Mesendoderm (in vitro differentiated cells): ENCODE results near the gene GPATCH4.

ENCODE experiments used
- DNase-seq: peaks from one replicate; pipeline ENCODE4 v3.0.0; 2013
- H2AK5ac ChIP-seq: 2 replicates; pipeline ENCODE4 v1.6.1; 2013; ENCODE audit warnings: low read length, inconsistent platforms
- H2BK120ac ChIP-seq: 2 replicates; pipeline ENCODE4 v1.6.1; 2013; ENCODE audit warnings: low read depth, mild to moderate bottlenecking, low read length, moderate library complexity, mixed read lengths
- H2BK15ac ChIP-seq: replicated peaks from 2 replicates; pipeline ENCODE4 v1.6.1; 2013; ENCODE audit warnings: low read depth, mild to moderate bottlenecking, moderate library complexity
- H2BK5ac ChIP-seq: 2 replicates; pipeline ENCODE4 v1.6.1; 2013; ENCODE audit warnings: low read length, inconsistent platforms
- H3K18ac ChIP-seq: 2 replicates; pipeline ENCODE4 v1.6.1; 2013; ENCODE audit warnings: mild to moderate bottlenecking, low read length, mixed read lengths
- H3K23ac ChIP-seq: one replicate; pipeline ENCODE4 v1.6.1; 2013; ENCODE audit warnings: low read length
- H3K27ac ChIP-seq: 2 replicates; pipeline ENCODE4 v1.5.1; 2013; ENCODE audit warnings: low read depth, mild to moderate bottlenecking, inconsistent platforms, low read length, moderate library complexity
- H3K27me3 ChIP-seq: 2 replicates; pipeline ENCODE4 v1.6.1; 2013; ENCODE audit warnings: low read length, control low read depth, mild to moderate bottlenecking, inconsistent platforms; ENCODE audit not compliant: insufficient read depth, poor library complexity
- H3K36me3 ChIP-seq: 2 replicates; pipeline ENCODE4 v1.6.1; 2013; ENCODE audit warnings: low read length, inconsistent platforms; ENCODE audit not compliant: control insufficient read depth, insufficient read depth
- H3K4ac ChIP-seq: one replicate; pipeline ENCODE4 v1.6.1; 2013; ENCODE audit warnings: low read depth, mild to moderate bottlenecking, low read length, moderate library complexity
- H3K4me1 ChIP-seq: 2 replicates; pipeline ENCODE4 v1.6.1; 2013; ENCODE audit warnings: low read depth, low read length, inconsistent platforms; ENCODE audit not compliant: control insufficient read depth
- H3K4me2 ChIP-seq: 2 replicates; pipeline ENCODE4 v1.6.1; 2013; ENCODE audit warnings: low read length
- H3K4me3 ChIP-seq: 2 replicates; pipeline ENCODE4 v1.5.1; 2013; ENCODE audit warnings: mild to moderate bottlenecking, low read length
- H3K56ac ChIP-seq: one replicate; pipeline ENCODE4 v1.6.1; 2013; ENCODE audit warnings: low read length
- H3K79me1 ChIP-seq: 2 replicates; pipeline ENCODE4 v1.6.1; 2013; ENCODE audit warnings: low read length, inconsistent platforms
- H3K79me2 ChIP-seq: 2 replicates; pipeline ENCODE4 v1.6.1; 2013; ENCODE audit warnings: mild to moderate bottlenecking, low read length; ENCODE audit not compliant: control insufficient read depth, insufficient read depth
- H3K9ac ChIP-seq: 2 replicates; pipeline ENCODE4 v1.6.1; 2013; ENCODE audit warnings: low read length, inconsistent platforms
- H4K5ac ChIP-seq: one replicate; pipeline ENCODE4 v1.6.1; 2013; ENCODE audit warnings: low read length
- H4K8ac ChIP-seq: one replicate; pipeline ENCODE4 v1.6.1; 2013; ENCODE audit warnings: low read depth, mild to moderate bottlenecking, control low read depth, low read length, moderate library complexity
- WGBS: extraction: QIAGEN DNeasy Blood & Tissue Kit; methylation state at CpG from one replicate; pipeline ENCODE4 v1.1.7; 2013; ENCODE audit warnings: low lambda C conversion rate, missing lambda C conversion rate; ENCODE audit not compliant: insufficient coverage; ENCODE audit errors: extremely low coverage; 5-methylcytosine and 5-hydroxymethylcytosine counted together

GPATCH4 gene

GRCh38 chr1:156583821-156584622, 17.3 kb downstream of the GPATCH4 start:
- no peaks in the 10 kb centered on the region for H3K36me3 ChIP-seq
- no peak overlapping the region for H4K8ac ChIP-seq
- no peak overlapping the region for H2BK15ac ChIP-seq
- no peak overlapping the region for H4K5ac ChIP-seq
- no peak overlapping the region for H2BK120ac ChIP-seq
- H3K4ac ChIP-seq: no peak overlapping the region
- H2BK5ac ChIP-seq: no peak overlapping the region
- DNase-seq: peak; percentile 92
- no peak overlapping the region for H3K4me2 ChIP-seq
- WGBS: no CpG with 5 or more reads among the region's 20 CpGs
- H3K18ac ChIP-seq: no peak overlapping the region
- H3K27me3 ChIP-seq: no peaks in the 10 kb centered on the region
- peaks cover 1% of the 10 kb centered on the region for H3K4me1 ChIP-seq
- H3K79me1 ChIP-seq: no peaks in the 10 kb centered on the region
- peak overlapping the region; percentile 41 for H3K9ac ChIP-seq
- H3K56ac ChIP-seq: peak overlapping the region; percentile 64
- no peak overlapping the region for H2AK5ac ChIP-seq
- no peaks in the 10 kb centered on the region for H3K79me2 ChIP-seq
- no peak overlapping the region for H3K23ac ChIP-seq
- H3K4me3 ChIP-seq: no peak overlapping the region
- H3K27ac ChIP-seq: no peak overlapping the region

- no peak overlapping the region for H3K23ac ChIP-seq
- H3K79me1 ChIP-seq: no peaks in the 10 kb centered on the region
- no peak overlapping the region for H3K4me3 ChIP-seq
- no peak overlapping the region for H2AK5ac ChIP-seq
- no CpG with 5 or more reads among the region's 9 CpGs for WGBS
- peaks cover 1% of the 10 kb centered on the region for H3K4me1 ChIP-seq
- no peaks in the 10 kb centered on the region for H3K36me3 ChIP-seq
- no peak overlapping the region for H3K9ac ChIP-seq
- no peak overlapping the region for H3K18ac ChIP-seq
- no peak overlapping the region for H3K27ac ChIP-seq
- no peak overlapping the region for H4K8ac ChIP-seq
- H3K4ac ChIP-seq: no peak overlapping the region
- H2BK15ac ChIP-seq: no peak overlapping the region
- H3K27me3 ChIP-seq: no peaks in the 10 kb centered on the region
- H3K4me2 ChIP-seq: no peak overlapping the region
- no peak overlapping the region for H4K5ac ChIP-seq
- DNase-seq: no peak
- no peak overlapping the region for H2BK5ac ChIP-seq
- H2BK120ac ChIP-seq: no peak overlapping the region
- H3K79me2 ChIP-seq: no peaks in the 10 kb centered on the region
- H3K56ac ChIP-seq: no peak overlapping the region
These were observed 18.8 kb downstream of the GPATCH4 start for GRCh38 chr1:156582388-156583017.

GRCh38 chr1:156581661-156582387, 19.5 kb downstream of the GPATCH4 start:
- Histone ChIP-seq H2BK120ac (no peak overlapping the region), H3K4me2 (no peak overlapping the region), H2BK5ac (no peak overlapping the region), H2AK5ac (no peak overlapping the region), H3K36me3 (no peaks in the 10 kb centered on the region), H3K4me3 (no peak overlapping the region), H3K79me2 (no peaks in the 10 kb centered on the region), H3K4me1 (peaks cover 1% of the 10 kb centered on the region), H4K8ac (no peak overlapping the region), H3K79me1 (no peaks in the 10 kb centered on the region), H3K9ac (no peak overlapping the region), H4K5ac (no peak overlapping the region), H3K27me3 (no peaks in the 10 kb centered on the region), H3K4ac (no peak overlapping the region), H3K27ac (no peak overlapping the region), H2BK15ac (no peak overlapping the region), H3K56ac (no peak overlapping the region), H3K23ac (no peak overlapping the region), H3K18ac (no peak overlapping the region)
- no CpG with 5 or more reads among the region's 21 CpGs for WGBS
- DNase-seq: no peak

GRCh38 chr1:156579472-156579871, 21.8 kb downstream of the GPATCH4 start, which contains the start of gene TTC24:
TTC24 (plus strand) TSS chr1:156579723; CDS start chr1:156581365, 1,642 bp downstream.
- Histone ChIP-seq H3K4me2 (no peak within 1 kb of the TSS), H3K9ac (no peak within 1 kb of the TSS), H2BK15ac (no peak within 1 kb of the TSS), H4K8ac (no peak within 1 kb of the TSS), H2BK120ac (no peak within 1 kb of the TSS), H2BK5ac (no peak within 1 kb of the TSS), H3K79me2 (no peaks in the 10 kb centered on the region), H3K27ac (no peak within 1 kb of the TSS), H2AK5ac (no peak within 1 kb of the TSS), H3K56ac (no peak within 1 kb of the TSS), H3K79me1 (no peaks in the 10 kb centered on the region), H4K5ac (no peak within 1 kb of the TSS), H3K4me1 (no peaks in the 10 kb centered on the region), H3K4me3 (no peak within 1 kb of the TSS), H3K18ac (no peak within 1 kb of the TSS), H3K27me3 (no peaks in the 10 kb centered on the region), H3K4ac (no peak within 1 kb of the TSS), H3K36me3 (no peaks in the 10 kb centered on the region), H3K23ac (no peak within 1 kb of the TSS)
- WGBS: no CpG with 5 or more reads among the region's 5 CpGs
- no peak for DNase-seq

- Histone ChIP-seq H3K36me3 (no peaks in the 10 kb centered on the region), H3K4me3 (no peak overlapping the region), H4K8ac (no peak overlapping the region), H2BK120ac (no peak overlapping the region), H3K79me1 (no peaks in the 10 kb centered on the region), H3K56ac (no peak overlapping the region), H3K18ac (no peak overlapping the region), H3K9ac (no peak overlapping the region), H2AK5ac (no peak overlapping the region), H3K4ac (no peak overlapping the region), H3K4me1 (no peaks in the 10 kb centered on the region), H2BK15ac (no peak overlapping the region), H3K27ac (no peak overlapping the region), H2BK5ac (no peak overlapping the region), H4K5ac (no peak overlapping the region), H3K23ac (no peak overlapping the region), H3K27me3 (no peaks in the 10 kb centered on the region), H3K4me2 (no peak overlapping the region), H3K79me2 (no peaks in the 10 kb centered on the region)
- no peak for DNase-seq
- WGBS: no CpG with 5 or more reads among the region's 7 CpGs
These were observed 23.2 kb downstream of the GPATCH4 start for GRCh38 chr1:156578055-156578454.
